ENCODE results near the gene UNKL. TPM values are rescaled to one million over a fixed set of nuclear protein-coding genes. Genes with fewer than 3 reads are reported as not detected.
"Not testable (repeated sequence)": the region's sequence is repeated elsewhere in the genome, so short reads cannot be mapped to it uniquely, and the experiment has no call there.

UNKL gene
- polyA plus RNA-seq, 6 donors from 2014 or later = 7.2 to 25.7 (median 9.2) TPM

DNA sequence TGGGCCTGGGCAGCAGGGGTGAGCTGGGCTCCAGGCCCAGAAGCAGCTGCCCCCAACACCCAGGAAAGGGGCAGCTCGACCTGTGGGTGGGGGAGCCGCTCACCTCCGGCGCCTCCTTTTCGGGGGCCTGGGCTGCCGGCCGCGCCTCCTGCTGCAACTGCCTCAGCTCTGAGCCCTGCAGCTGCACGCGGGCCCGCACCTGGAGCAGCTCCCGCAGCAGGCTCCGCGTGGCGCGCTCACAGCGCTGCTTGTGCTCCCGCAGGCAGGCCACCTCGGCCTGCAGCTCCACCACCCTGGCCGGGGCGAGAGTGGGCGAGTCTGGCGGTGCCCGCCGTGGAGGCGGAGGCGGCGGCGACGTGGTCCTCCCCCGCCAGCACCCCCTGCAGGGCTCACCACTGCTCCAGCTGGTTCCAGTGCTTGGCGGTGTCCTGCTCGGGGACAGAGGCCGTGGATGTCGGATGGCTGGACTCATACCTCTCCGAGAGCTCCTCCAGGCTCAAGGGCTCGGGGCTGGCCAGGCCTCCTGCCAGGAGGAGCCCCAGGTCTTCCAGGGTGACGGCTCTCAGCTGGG lies 29.0 kb upstream of the UNKL start:
- DNase-seq = no peak

GRCh38 chr16:1442697-1443096 lies 28.2 kb upstream of the UNKL start:
- H3K27ac Mint-ChIP-seq = no peak overlapping the region
- H3K4me3 Mint-ChIP-seq = no peak overlapping the region
- H3K36me3 Mint-ChIP-seq = no peaks in the 10 kb centered on the region
- ATAC-seq (ENCODE audit: low read depth in 2 of 2) (no peak), DNase-seq (no peak)
- no peaks in the 10 kb centered on the region for H3K27me3 Mint-ChIP-seq
- H3K9me3 Mint-ChIP-seq = no peaks in the 10 kb centered on the region
- peaks cover 0 to 5% (median 3%) of the 10 kb centered on the region in 3 donors for H3K4me1 Mint-ChIP-seq

More for the DNA sequence above, 29.0 kb upstream of the UNKL start:
- Mint-ChIP-seq H3K4me3 (no peak overlapping the region), H3K9me3 (no peaks in the 10 kb centered on the region), H3K27ac (no peak overlapping the region), H3K36me3 (no peaks in the 10 kb centered on the region), H3K4me1 (peaks cover 0 to 5% (median 3%) of the 10 kb centered on the region in 3 donors), H3K27me3 (no peaks in the 10 kb centered on the region)
- no peak for ATAC-seq (ENCODE audit: low read depth in 2 of 2)

GRCh38 chr16:1441391-1441829 lies 26.9 kb upstream of the UNKL start:
- DNase-seq (no peak), ATAC-seq (ENCODE audit: low read depth in 2 of 2) (no peak)
- no peaks in the 10 kb centered on the region for H3K9me3 Mint-ChIP-seq
- no peak overlapping the region for H3K4me3 Mint-ChIP-seq
- peaks cover 0 to 5% (median 3%) of the 10 kb centered on the region in 3 donors for H3K4me1 Mint-ChIP-seq
- no peaks in the 10 kb centered on the region for H3K27me3 Mint-ChIP-seq
- no peak overlapping the region for H3K27ac Mint-ChIP-seq
- no peaks in the 10 kb centered on the region for H3K36me3 Mint-ChIP-seq

- ATAC-seq (ENCODE audit: low read depth in 2 of 2); H3K36me3 Mint-ChIP-seq; H3K4me1 Mint-ChIP-seq; H3K4me3 Mint-ChIP-seq; H3K27me3 Mint-ChIP-seq; DNase-seq; H3K9me3 Mint-ChIP-seq: not testable (repeated sequence)
- H3K27ac Mint-ChIP-seq = peak overlapping the region in 2 of 6 donors; percentile 20 to 83
Observed at GRCh38 chr16:1439699-1440074, 25.2 kb upstream of the UNKL start.

DNA sequence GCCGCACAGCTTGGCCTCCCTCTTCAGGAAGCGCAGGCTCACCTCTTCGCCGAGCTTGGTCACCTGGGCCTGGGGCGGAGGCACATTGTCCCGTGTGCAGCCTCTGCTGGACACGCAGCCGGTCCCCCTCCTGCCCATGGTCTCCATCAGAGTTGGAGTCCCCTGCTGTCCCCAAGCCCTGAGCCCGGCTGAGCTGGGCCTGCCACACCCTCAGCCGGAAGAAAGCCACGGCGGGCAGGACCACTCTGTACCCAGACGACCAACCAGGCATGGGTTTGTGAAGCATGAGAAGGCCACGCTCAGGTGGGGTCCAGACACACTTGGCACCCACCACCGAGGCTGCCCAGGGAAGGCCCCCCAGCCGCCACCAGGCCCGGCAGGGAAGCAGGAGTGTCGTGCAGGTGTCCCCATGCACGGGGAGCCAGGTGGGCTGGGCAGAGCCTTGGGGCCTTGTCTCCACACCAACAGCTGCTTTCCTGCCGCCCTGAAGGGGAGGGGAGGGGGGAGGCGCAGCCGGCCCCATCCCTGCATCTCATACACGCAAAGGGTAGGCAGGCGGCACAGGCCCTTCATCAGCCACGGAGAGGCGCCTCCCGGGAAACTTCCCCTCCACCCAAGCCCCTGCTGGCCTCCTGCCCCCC lies 24.7 kb upstream of the UNKL start:
- Mint-ChIP-seq H3K4me1 (peaks cover 0 to 5% (median 3%) of the 10 kb centered on the region in 3 donors), H3K36me3 (no peaks in the 10 kb centered on the region), H3K27me3 (no peaks in the 10 kb centered on the region), H3K9me3 (no peaks in the 10 kb centered on the region), H3K27ac (peak overlapping the region in 1 of 6 donors; percentile 83), H3K4me3 (no peak overlapping the region)
- ATAC-seq (ENCODE audit: low read depth in 2 of 2) (no peak), DNase-seq (no peak)

DNA sequence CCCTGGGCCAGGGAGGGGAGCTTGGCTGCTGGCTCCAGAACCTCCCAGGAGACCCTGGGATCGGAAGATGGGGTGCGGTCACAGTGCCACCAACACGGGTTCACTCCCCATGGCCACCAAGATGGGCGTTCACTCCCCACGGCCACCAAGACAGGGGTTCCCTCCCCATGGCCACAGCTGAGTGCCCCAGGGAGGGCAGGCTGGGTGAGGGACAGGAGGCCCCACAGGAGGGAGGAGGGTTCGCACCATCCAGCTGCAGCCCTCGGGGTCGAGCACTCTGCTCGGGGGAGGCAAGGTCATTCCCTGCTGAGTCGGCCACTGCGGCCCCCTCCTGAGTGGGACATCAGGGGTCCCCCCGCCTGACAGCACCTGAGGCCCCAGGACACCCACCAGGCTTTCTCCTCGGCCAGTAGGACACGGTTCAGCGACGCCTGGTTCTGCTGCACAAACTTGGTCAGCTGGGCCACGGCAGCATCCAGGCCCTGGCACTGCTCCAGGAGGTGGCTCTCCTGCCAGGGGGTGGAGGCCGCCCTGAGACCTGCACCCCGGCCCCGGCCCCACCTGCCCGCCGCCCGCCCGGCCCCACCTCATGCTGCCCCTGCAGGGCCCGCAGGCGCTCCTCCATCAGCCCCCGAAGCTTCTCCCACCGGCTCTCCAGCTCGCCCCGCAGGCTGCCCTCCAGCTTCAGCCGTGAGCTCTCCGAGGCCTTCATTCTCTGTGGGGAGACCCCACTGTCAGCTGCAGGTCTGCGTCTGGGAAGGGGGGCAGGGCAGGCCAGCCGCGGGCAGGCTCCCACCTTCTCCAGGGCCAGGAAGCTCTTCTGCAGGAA lies 23.9 kb upstream of the UNKL start:
- Mint-ChIP-seq H3K9me3 (no peaks in the 10 kb centered on the region), H3K4me3 (no peak overlapping the region), H3K27me3 (no peaks in the 10 kb centered on the region), H3K4me1 (peaks cover 0 to 5% (median 3%) of the 10 kb centered on the region in 3 donors), H3K36me3 (no peaks in the 10 kb centered on the region), H3K27ac (peak overlapping the region in 1 of 6 donors; percentile 79)
- ATAC-seq (ENCODE audit: low read depth in 2 of 2) (no peak), DNase-seq (no peak)

DNA sequence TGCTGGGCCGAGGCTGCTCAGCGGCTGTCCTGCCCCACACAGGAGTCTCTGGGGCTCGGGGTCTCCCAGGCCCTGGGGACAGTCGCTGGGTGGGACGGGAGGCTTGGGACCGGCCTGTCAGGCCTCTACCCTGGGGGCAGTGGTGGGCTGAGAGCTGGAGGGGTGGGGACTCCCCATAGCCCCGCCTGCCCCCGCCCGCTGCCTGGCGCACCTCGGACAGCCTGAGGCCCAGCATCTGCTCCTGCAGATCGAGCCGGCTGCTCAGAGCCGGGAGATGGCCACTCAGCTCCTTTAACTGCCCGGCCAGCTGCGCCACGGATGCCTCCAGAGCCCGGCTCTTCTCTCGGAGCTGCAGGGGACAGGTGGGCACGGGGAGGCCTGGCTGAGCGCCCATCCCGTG lies 23.1 kb upstream of the UNKL start:
- ATAC-seq (ENCODE audit: low read depth in 2 of 2) = no peak
- no peak overlapping the region for H3K27ac Mint-ChIP-seq
- no peak for DNase-seq
- H3K4me3 Mint-ChIP-seq = no peak overlapping the region
- H3K27me3 Mint-ChIP-seq = no peaks in the 10 kb centered on the region
- H3K36me3 Mint-ChIP-seq = no peaks in the 10 kb centered on the region
- peaks cover 0 to 5% (median 3%) of the 10 kb centered on the region in 3 donors for H3K4me1 Mint-ChIP-seq
- no peaks in the 10 kb centered on the region for H3K9me3 Mint-ChIP-seq

GRCh38 chr16:1436731-1437355 lies 22.3 kb upstream of the UNKL start:
- Mint-ChIP-seq H3K9me3 (no peaks in the 10 kb centered on the region), H3K4me1 (peaks cover 5 to 9% (median 9%) of the 10 kb centered on the region in 3 donors), H3K27ac (no peak overlapping the region), H3K27me3 (no peaks in the 10 kb centered on the region), H3K36me3 (no peaks in the 10 kb centered on the region), H3K4me3 (no peak overlapping the region)
- DNase-seq (no peak), ATAC-seq (ENCODE audit: low read depth in 2 of 2) (no peak)

DNA sequence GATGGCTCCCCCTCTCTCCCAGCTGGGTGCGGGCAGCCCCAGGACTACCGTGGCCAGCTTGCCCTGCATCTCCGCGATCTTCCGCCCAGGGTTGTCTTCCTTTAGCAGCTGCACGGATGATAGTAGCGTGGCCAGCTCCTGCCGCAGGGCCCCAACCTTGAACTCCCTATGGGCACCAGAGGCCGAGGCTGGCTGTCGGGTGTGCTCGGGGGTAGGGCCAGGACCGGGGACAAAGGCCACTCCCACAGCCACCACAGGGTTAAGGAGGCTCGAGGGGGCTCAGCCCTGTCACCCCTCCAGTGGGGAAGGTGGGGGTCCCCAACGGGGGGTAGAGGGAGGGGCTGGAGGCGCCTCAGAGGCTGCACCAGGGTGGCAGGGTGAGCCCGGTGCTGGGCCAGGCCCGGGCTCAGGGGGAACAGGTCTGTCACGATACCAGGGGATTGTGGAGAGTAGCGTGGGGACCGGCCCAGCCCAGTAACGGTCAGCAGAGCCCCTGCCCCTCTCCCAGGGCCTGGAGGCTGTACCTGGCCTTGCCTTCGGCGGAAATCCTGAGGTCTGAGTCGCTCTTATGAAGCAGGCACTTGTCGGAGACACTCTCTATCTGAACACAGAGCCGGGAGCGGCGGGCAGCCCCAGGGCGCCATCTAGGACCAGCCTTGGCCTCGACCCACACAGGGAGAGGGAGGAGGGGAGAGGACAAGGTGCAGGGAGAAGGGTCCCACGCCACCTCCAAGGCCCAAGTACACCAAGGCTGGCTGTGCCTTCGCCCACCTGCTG lies 21.6 kb upstream of the UNKL start:
- no peaks in the 10 kb centered on the region for H3K36me3 Mint-ChIP-seq
- no peak for ATAC-seq (ENCODE audit: low read depth in 2 of 2)
- no peaks in the 10 kb centered on the region for H3K9me3 Mint-ChIP-seq
- no peak overlapping the region for H3K4me3 Mint-ChIP-seq
- H3K4me1 Mint-ChIP-seq = peaks cover 6 to 11% (median 9%) of the 10 kb centered on the region in 3 donors
- no peaks in the 10 kb centered on the region for H3K27me3 Mint-ChIP-seq
- no peak for DNase-seq
- H3K27ac Mint-ChIP-seq = no peak overlapping the region

GRCh38 chr16:1434644-1435592 lies 20.4 kb upstream of the UNKL start:
- Mint-ChIP-seq H3K36me3 (no peaks in the 10 kb centered on the region), H3K27me3 (no peaks in the 10 kb centered on the region), H3K4me1 (peaks cover 6 to 7% (median 6%) of the 10 kb centered on the region in 3 donors), H3K4me3 (no peak overlapping the region), H3K27ac (peak overlapping the region in 1 of 6 donors; percentile 72), H3K9me3 (no peaks in the 10 kb centered on the region)
- no peak for ATAC-seq (ENCODE audit: low read depth in 2 of 2)
- no peak for DNase-seq

DNA sequence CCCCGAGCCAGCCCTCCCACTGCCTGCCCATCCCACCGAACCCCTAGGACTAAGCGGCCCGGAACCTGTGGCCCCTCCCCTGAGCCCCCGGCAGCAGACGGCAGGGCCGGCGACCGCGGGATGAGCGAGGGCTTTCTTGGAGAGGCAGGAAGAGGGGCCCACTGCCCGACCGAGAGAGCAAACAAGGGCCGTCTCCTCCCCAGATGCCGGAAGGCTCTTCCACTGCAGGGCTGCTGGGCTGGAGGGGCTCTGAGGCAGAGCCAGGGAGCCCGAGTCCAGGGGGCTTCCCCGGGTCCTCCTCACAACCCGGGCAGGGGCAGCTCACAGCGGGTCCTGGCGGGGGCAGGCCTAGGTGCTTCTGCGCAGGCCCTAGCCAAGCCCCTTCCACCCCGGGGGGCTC lies 19.3 kb upstream of the UNKL start:
- no peaks in the 10 kb centered on the region for H3K9me3 Mint-ChIP-seq
- H3K36me3 Mint-ChIP-seq = no peaks in the 10 kb centered on the region
- H3K27me3 Mint-ChIP-seq = no peaks in the 10 kb centered on the region
- H3K27ac Mint-ChIP-seq = no peak overlapping the region
- no peak for DNase-seq
- no peak for ATAC-seq (ENCODE audit: low read depth in 2 of 2)
- H3K4me1 Mint-ChIP-seq = peaks cover 6 to 10% (median 10%) of the 10 kb centered on the region in 3 donors
- H3K4me3 Mint-ChIP-seq = no peak overlapping the region

DNA sequence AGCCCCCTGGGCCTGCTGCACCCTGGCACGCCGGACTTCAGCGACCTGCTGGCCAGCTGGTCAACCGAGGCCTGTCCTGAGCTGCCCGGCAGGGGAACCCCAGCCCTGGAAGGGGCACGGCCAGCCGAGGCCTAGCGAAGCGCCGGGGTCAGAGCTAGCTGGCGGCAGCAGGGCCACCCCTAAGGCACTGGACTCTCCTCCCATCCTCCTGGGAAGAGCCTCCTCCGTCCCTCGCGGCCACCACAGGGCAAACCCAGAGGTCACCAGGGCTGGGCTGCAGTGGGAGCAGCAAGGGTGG lies 18.7 kb upstream of the UNKL start:
- no peaks in the 10 kb centered on the region for H3K9me3 Mint-ChIP-seq
- no peak overlapping the region for H3K27ac Mint-ChIP-seq
- no peak for ATAC-seq (ENCODE audit: low read depth in 2 of 2)
- no peaks in the 10 kb centered on the region for H3K36me3 Mint-ChIP-seq
- DNase-seq = no peak
- peaks cover 6 to 10% (median 10%) of the 10 kb centered on the region in 3 donors for H3K4me1 Mint-ChIP-seq
- H3K4me3 Mint-ChIP-seq = no peak overlapping the region
- no peaks in the 10 kb centered on the region for H3K27me3 Mint-ChIP-seq

Data from naive B cell (primary cell).